GM19328 (cell line): ENCODE measurements around the gene ZPR1.
"Not testable (repeated sequence)": the region's sequence is repeated elsewhere in the genome, so short reads cannot be mapped to it uniquely, and the experiment has no call there.

Experiments used
- ATAC-seq: cut with Tn5 transposase; IDR thresholded peaks from one replicate; pipeline ENCODE4 v1.9.1; 2021; ENCODE audit warnings: mild to moderate bottlenecking, moderate library complexity; ENCODE audit not compliant: unreplicated experiment

ZPR1 gene

GRCh38 chr11:116762132-116762531, 25.7 kb downstream of the ZPR1 start:
- ATAC-seq = no peak

GRCh38 chr11:116756044-116756443, 31.8 kb downstream of the ZPR1 start:
- not testable (repeated sequence) for ATAC-seq

GRCh38 chr11:116750070-116750718, 37.6 kb downstream of the ZPR1 start:
- no peak for ATAC-seq

GRCh38 chr11:116742104-116742503, 45.7 kb downstream of the ZPR1 start:
- no peak for ATAC-seq

GRCh38 chr11:116740741-116741140, 47.1 kb downstream of the ZPR1 start:
- ATAC-seq = no peak

- ATAC-seq = no peak
Measured at GRCh38 chr11:116738975-116739374, 48.8 kb downstream of the ZPR1 start.

GRCh38 chr11:116736763-116737162, 51.1 kb downstream of the ZPR1 start:
- no peak for ATAC-seq

- no peak for ATAC-seq
Measured at GRCh38 chr11:116733969-116734508, 53.8 kb downstream of the ZPR1 start.

GRCh38 chr11:116733043-116733755, 54.6 kb downstream of the ZPR1 start:
- ATAC-seq = peak; percentile 17

- ATAC-seq = peak; percentile 70
Measured at GRCh38 chr11:116732271-116733042, 55.4 kb downstream of the ZPR1 start.

GRCh38 chr11:116731821-116732220, 56.0 kb downstream of the ZPR1 start:
- no peak for ATAC-seq

- ATAC-seq = no peak
Measured at GRCh38 chr11:116731097-116731761, 56.6 kb downstream of the ZPR1 start.

GRCh38 chr11:116730601-116731000, 57.2 kb downstream of the ZPR1 start:
- no peak for ATAC-seq

GRCh38 chr11:116730241-116730561, 57.6 kb downstream of the ZPR1 start:
- no peak for ATAC-seq

- ATAC-seq = no peak
Measured at GRCh38 chr11:116729501-116730240, 58.2 kb downstream of the ZPR1 start.

GRCh38 chr11:116727990-116728389, 59.8 kb downstream of the ZPR1 start:
- no peak for ATAC-seq

- no peak for ATAC-seq
Measured at GRCh38 chr11:116725434-116726221, 62.2 kb downstream of the ZPR1 start.

GRCh38 chr11:116724813-116725212, 63.0 kb downstream of the ZPR1 start:
- ATAC-seq = no peak
